Measurements from ENCODE around the gene EDARADD. TPM values are rescaled to one million over a fixed set of nuclear protein-coding genes. Genes with fewer than 3 reads are reported as not detected.

Gene EDARADD
- total RNA-seq, 1 donor = 1.4 TPM

- Histone ChIP-seq H3K4me3 (ENCODE audit: insufficient read depth, low read length) (no peak overlapping the region), H3K27ac (ENCODE audit: low read depth, low read length) (no peak overlapping the region), H3K79me2 (ENCODE audit: insufficient read depth, low read length) (no peaks in the 10 kb centered on the region), H2AFZ (ENCODE audit: low read length) (no peak overlapping the region), H3K36me3 (ENCODE audit: insufficient read depth, low read length) (no peaks in the 10 kb centered on the region), H4K20me1 (ENCODE audit: insufficient read depth, low read length) (no peaks in the 10 kb centered on the region), H3K4me1 (ENCODE audit: insufficient read depth, low read length) (no peaks in the 10 kb centered on the region), H3K27me3 (ENCODE audit: insufficient read depth, low read length) (peaks cover 3% of the 10 kb centered on the region), H3K4me2 (ENCODE audit: insufficient read depth, low read length) (no peak overlapping the region), H3K9me3 (ENCODE audit: low read depth, low read length) (no peaks in the 10 kb centered on the region)
- no peak for DNase-seq (ENCODE audit: insufficient read length, low spot score, missing footprints)
- no peak for TF ChIP-seq CTCF (IDR thresholded peaks at IDR 0.05; ENCODE audit: extremely low read depth, low read depth, low read length)
These were observed 5.8 kb upstream of the EDARADD start for GRCh38 chr1:236388332-236388731.

GRCh38 chr1:236389253-236389652 is 4.8 kb upstream of the EDARADD start:
- no peaks in the 10 kb centered on the region for H3K79me2 ChIP-seq (ENCODE audit: insufficient read depth, low read length)
- no peak for DNase-seq (ENCODE audit: insufficient read length, low spot score, missing footprints)
- H3K9me3 ChIP-seq (ENCODE audit: low read depth, low read length) = no peaks in the 10 kb centered on the region
- H2AFZ ChIP-seq (ENCODE audit: low read length) = no peak overlapping the region
- H3K4me2 ChIP-seq (ENCODE audit: insufficient read depth, low read length) = no peak overlapping the region
- no peak overlapping the region for H3K27ac ChIP-seq (ENCODE audit: low read depth, low read length)
- H4K20me1 ChIP-seq (ENCODE audit: insufficient read depth, low read length) = no peaks in the 10 kb centered on the region
- H3K4me3 ChIP-seq (ENCODE audit: insufficient read depth, low read length) = no peak overlapping the region
- peaks cover 3% of the 10 kb centered on the region for H3K27me3 ChIP-seq (ENCODE audit: insufficient read depth, low read length)
- H3K36me3 ChIP-seq (ENCODE audit: insufficient read depth, low read length) = no peaks in the 10 kb centered on the region
- peaks cover 2% of the 10 kb centered on the region for H3K4me1 ChIP-seq (ENCODE audit: insufficient read depth, low read length)
- TF ChIP-seq CTCF (IDR thresholded peaks at IDR 0.05; ENCODE audit: extremely low read depth, low read depth, low read length) = no peak

- Histone ChIP-seq H3K4me2 (ENCODE audit: insufficient read depth, low read length) (no peak overlapping the region), H3K27ac (ENCODE audit: low read depth, low read length) (no peak overlapping the region), H3K79me2 (ENCODE audit: insufficient read depth, low read length) (no peaks in the 10 kb centered on the region), H3K9me3 (ENCODE audit: low read depth, low read length) (no peaks in the 10 kb centered on the region), H2AFZ (ENCODE audit: low read length) (no peak overlapping the region), H3K27me3 (ENCODE audit: insufficient read depth, low read length) (peaks cover 5% of the 10 kb centered on the region), H3K4me3 (ENCODE audit: insufficient read depth, low read length) (no peak overlapping the region), H4K20me1 (ENCODE audit: insufficient read depth, low read length) (no peaks in the 10 kb centered on the region), H3K36me3 (ENCODE audit: insufficient read depth, low read length) (no peaks in the 10 kb centered on the region), H3K4me1 (ENCODE audit: insufficient read depth, low read length) (peaks cover 8% of the 10 kb centered on the region)
- DNase-seq (ENCODE audit: insufficient read length, low spot score, missing footprints) = no peak
- TF ChIP-seq CTCF (IDR thresholded peaks at IDR 0.05; ENCODE audit: extremely low read depth, low read depth, low read length) = no peak
These were observed 3.1 kb upstream of the EDARADD start for GRCh38 chr1:236391008-236391407.

GRCh38 chr1:236392182-236392581 is 1.9 kb upstream of the EDARADD start:
- no peak overlapping the region for H3K4me3 ChIP-seq (ENCODE audit: insufficient read depth, low read length)
- H3K4me2 ChIP-seq (ENCODE audit: insufficient read depth, low read length) = no peak overlapping the region
- H3K79me2 ChIP-seq (ENCODE audit: insufficient read depth, low read length) = no peaks in the 10 kb centered on the region
- H4K20me1 ChIP-seq (ENCODE audit: insufficient read depth, low read length) = no peaks in the 10 kb centered on the region
- no peaks in the 10 kb centered on the region for H3K9me3 ChIP-seq (ENCODE audit: low read depth, low read length)
- H3K36me3 ChIP-seq (ENCODE audit: insufficient read depth, low read length) = no peaks in the 10 kb centered on the region
- H3K27ac ChIP-seq (ENCODE audit: low read depth, low read length) = no peak overlapping the region
- H2AFZ ChIP-seq (ENCODE audit: low read length) = no peak overlapping the region
- peaks cover 10% of the 10 kb centered on the region for H3K27me3 ChIP-seq (ENCODE audit: insufficient read depth, low read length)
- H3K4me1 ChIP-seq (ENCODE audit: insufficient read depth, low read length) = peaks cover 8% of the 10 kb centered on the region
- no peak for TF ChIP-seq CTCF (IDR thresholded peaks at IDR 0.05; ENCODE audit: extremely low read depth, low read depth, low read length)
- no peak for DNase-seq (ENCODE audit: insufficient read length, low spot score, missing footprints)

Measured in osteoblast (primary cell).